Measurements from ENCODE around the gene BIRC3. TPM values are rescaled to one million over a fixed set of nuclear protein-coding genes. Genes with fewer than 3 reads are reported as not detected.

The BIRC3 gene
- total RNA-seq, 1 experiment from 2014 or later = 69.4 TPM

- Mint-ChIP-seq H3K27ac (ENCODE audit: unreplicated experiment) (peak overlapping the region; percentile 60), H3K4me3 (ENCODE audit: low read depth, unreplicated experiment) (no peak overlapping the region), H3K9me3 (ENCODE audit: low read depth, unreplicated experiment) (no peaks in the 10 kb centered on the region), H3K4me1 (ENCODE audit: low read depth, unreplicated experiment) (peaks cover 8% of the 10 kb centered on the region), H3K36me3 (ENCODE audit: insufficient read depth, unreplicated experiment) (peaks cover 38% of the 10 kb centered on the region), H3K27me3 (ENCODE audit: unreplicated experiment) (no peaks in the 10 kb centered on the region)
- DNase-seq = no peak
- intact Hi-C loops (cut with micrococcal nuclease; ENCODE audit: unreplicated experiment) = no loop called here
- no peak for TF ChIP-seq CTCF (IDR thresholded peaks at IDR 0.05; ENCODE audit: unreplicated experiment)
- CTCF ChIA-PET = interaction anchor here (0.7 to 1.4 kb wide), 2 partner anchors 9 to 31 kb away, joined by 3 to 4 read pairs; no protein-coding TSS in a partner anchor
- BruUV-seq (replicated peaks) = no TSS peak
Observed at GRCh38 chr11:102325088-102325487, 7.8 kb downstream of the BIRC3 start.

- Mint-ChIP-seq H3K4me3 (ENCODE audit: low read depth, unreplicated experiment) (no peak overlapping the region), H3K27me3 (ENCODE audit: unreplicated experiment) (no peaks in the 10 kb centered on the region), H3K27ac (ENCODE audit: unreplicated experiment) (no peak overlapping the region), H3K9me3 (ENCODE audit: low read depth, unreplicated experiment) (no peaks in the 10 kb centered on the region), H3K36me3 (ENCODE audit: insufficient read depth, unreplicated experiment) (peaks cover 33% of the 10 kb centered on the region), H3K4me1 (ENCODE audit: low read depth, unreplicated experiment) (no peaks in the 10 kb centered on the region)
- no peak for TF ChIP-seq CTCF (IDR thresholded peaks at IDR 0.05; ENCODE audit: unreplicated experiment)
- no peak for DNase-seq
- CTCF ChIA-PET = no interaction called here
- intact Hi-C loops (cut with micrococcal nuclease; ENCODE audit: unreplicated experiment) = no loop called here
- no TSS peak for BruUV-seq (replicated peaks)
Observed at GRCh38 chr11:102328748-102329147, 11.5 kb downstream of the BIRC3 start.

GRCh38 chr11:102330231-102330630 is 12.9 kb downstream of the BIRC3 start:
- CTCF ChIA-PET = no interaction called here
- Mint-ChIP-seq H3K4me1 (ENCODE audit: low read depth, unreplicated experiment) (no peaks in the 10 kb centered on the region), H3K4me3 (ENCODE audit: low read depth, unreplicated experiment) (no peak overlapping the region), H3K36me3 (ENCODE audit: insufficient read depth, unreplicated experiment) (peaks cover 25% of the 10 kb centered on the region), H3K9me3 (ENCODE audit: low read depth, unreplicated experiment) (no peaks in the 10 kb centered on the region), H3K27me3 (ENCODE audit: unreplicated experiment) (no peaks in the 10 kb centered on the region), H3K27ac (ENCODE audit: unreplicated experiment) (no peak overlapping the region)
- DNase-seq = no peak
- intact Hi-C loops (cut with micrococcal nuclease; ENCODE audit: unreplicated experiment) = no loop called here
- BruUV-seq (replicated peaks) = no TSS peak
- TF ChIP-seq CTCF (IDR thresholded peaks at IDR 0.05; ENCODE audit: unreplicated experiment) = no peak

GRCh38 chr11:102331341-102331740 is 14.1 kb downstream of the BIRC3 start:
- intact Hi-C loops (cut with micrococcal nuclease; ENCODE audit: unreplicated experiment) = no loop called here
- no peak overlapping the region for H3K4me3 Mint-ChIP-seq (ENCODE audit: low read depth, unreplicated experiment)
- CTCF ChIA-PET = no interaction called here
- H3K27me3 Mint-ChIP-seq (ENCODE audit: unreplicated experiment) = no peaks in the 10 kb centered on the region
- DNase-seq = no peak
- no peak for TF ChIP-seq CTCF (IDR thresholded peaks at IDR 0.05; ENCODE audit: unreplicated experiment)
- no peaks in the 10 kb centered on the region for H3K4me1 Mint-ChIP-seq (ENCODE audit: low read depth, unreplicated experiment)
- no peaks in the 10 kb centered on the region for H3K9me3 Mint-ChIP-seq (ENCODE audit: low read depth, unreplicated experiment)
- no TSS peak for BruUV-seq (replicated peaks)
- H3K27ac Mint-ChIP-seq (ENCODE audit: unreplicated experiment) = no peak overlapping the region
- H3K36me3 Mint-ChIP-seq (ENCODE audit: insufficient read depth, unreplicated experiment) = peaks cover 25% of the 10 kb centered on the region

All from Calu3 (cell line).